PC-9 (cell line): ENCODE measurements around the gene LIMK1. TPM values are rescaled to one million over a fixed set of nuclear protein-coding genes. Genes with fewer than 3 reads are reported as not detected.

Experiments
- BruUV-seq: library from RNA; stranded (reverse); fragments of 400-500 nt; replicated peaks from 2 replicates; lab custom pipeline; 2021; lab: Mats Ljungman, UMichigan
- CTCF ChIA-PET: fragments of 300-600 bp; sonication (Branson Sonifier 250); formaldehyde crosslinking; loops from one replicate; lab custom pipeline; 2022; ENCODE audit warnings: antibody characterized with exemption; lab: Charles Lee
- POLR2A ChIA-PET: fragments of 300-600 bp; sonication (Branson Sonifier 250); formaldehyde crosslinking; loops from one replicate; lab custom pipeline; 2022; ENCODE audit warnings: antibody characterized with exemption; ENCODE audit not compliant: unreplicated experiment; lab: Charles Lee
- DNase-seq, 2 experiments: peaks; one replicate each; pipeline versions ENCODE4 v3.0.0 to v3.0.0-alpha.2; 2015 to 2022; ENCODE audit warnings: mixed read lengths in 1 of 2
- H2AFZ ChIP-seq: fragments of 200-600 bp; sonication (generic); 2 replicates; pipeline ENCODE4 v1.8.1; 2017; ENCODE audit warnings: antibody characterized with exemption
- H3F3A ChIP-seq: fragments of 200-600 bp; sonication (generic); 2 replicates; pipeline ENCODE4 v1.8.1; 2017; ENCODE audit warnings: antibody characterized with exemption, mild to moderate bottlenecking, low read depth; ENCODE audit not compliant: insufficient read depth
- H3K27ac ChIP-seq: fragments of 200-600 bp; sonication (generic); 2 replicates; pipeline ENCODE4 v1.6.1; 2016; ENCODE audit warnings: mixed run types
- H3K27me3 ChIP-seq: fragments of 200-600 bp; sonication (generic); 2 replicates; pipeline ENCODE4 v1.6.1; 2016; ENCODE audit warnings: low read depth, mixed run types; ENCODE audit not compliant: insufficient read depth
- H3K36me3 ChIP-seq: fragments of 200-600 bp; sonication (generic); 2 replicates; pipeline ENCODE4 v1.6.1; 2016; ENCODE audit warnings: low read depth, mixed run types
- H3K4me1 ChIP-seq: fragments of 200-600 bp; sonication (generic); replicated peaks from 2 replicates; pipeline ENCODE4 v1.6.1; 2016; ENCODE audit warnings: mixed run types; ENCODE audit not compliant: insufficient read depth
- H3K4me2 ChIP-seq: fragments of 200-600 bp; sonication (generic); 2 replicates; pipeline ENCODE4 v1.6.1; 2017; ENCODE audit warnings: mixed run types
- H3K4me3 ChIP-seq: fragments of 200-600 bp; sonication (generic); 2 replicates; pipeline ENCODE4 v1.6.1; 2016; ENCODE audit warnings: mixed run types
- H3K79me2 ChIP-seq: fragments of 200-600 bp; sonication (generic); 2 replicates; pipeline ENCODE4 v1.6.1; 2017; ENCODE audit warnings: low read depth, mixed run types
- H3K9me2 ChIP-seq: fragments of 200-600 bp; sonication (generic); 2 replicates; pipeline ENCODE4 v1.8.1; 2017; ENCODE audit warnings: mild to moderate bottlenecking; ENCODE audit not compliant: insufficient read depth
- H3K9me3 ChIP-seq: fragments of 200-600 bp; sonication (generic); 2 replicates; pipeline ENCODE4 v1.8.1; 2016; ENCODE audit warnings: low read depth; ENCODE audit not compliant: insufficient read depth
- H4K20me1 ChIP-seq: fragments of 200-600 bp; sonication (generic); 2 replicates; pipeline ENCODE4 v1.8.1; 2017; ENCODE audit not compliant: insufficient read depth
- EZH2 ChIP-seq: fragments of 200-600 bp; sonication (generic); IDR thresholded peaks from 2 replicates; pipeline ENCODE4 v1.8.0; 2017; ENCODE audit warnings: antibody characterized with exemption, low read depth
- intact Hi-C: fragments of 100-400 bp; cut with micrococcal nuclease; formaldehyde crosslinking; loops from one replicate; pipeline ENCODE4 v1.10.0; 2022; ENCODE audit not compliant: unreplicated experiment
- total RNA-seq: library from RNA; stranded (reverse); gene quantifications from 2 replicates; pipeline ENCODE4 v1.2.3, GENCODE V29; 2021
- TF ChIP-seq, protein P1 (sequence below): fragments of 200-600 bp; sonication (generic); conservative IDR thresholded peaks from 2 replicates; pipeline ENCODE4 v1.6.1; 2017; ENCODE audit warnings: mixed run types, antibody characterized with exemption, mild to moderate bottlenecking, moderate library complexity

The LIMK1 gene
- total RNA-seq, 1 experiment from 2014 or later, result 148 TPM

DNA sequence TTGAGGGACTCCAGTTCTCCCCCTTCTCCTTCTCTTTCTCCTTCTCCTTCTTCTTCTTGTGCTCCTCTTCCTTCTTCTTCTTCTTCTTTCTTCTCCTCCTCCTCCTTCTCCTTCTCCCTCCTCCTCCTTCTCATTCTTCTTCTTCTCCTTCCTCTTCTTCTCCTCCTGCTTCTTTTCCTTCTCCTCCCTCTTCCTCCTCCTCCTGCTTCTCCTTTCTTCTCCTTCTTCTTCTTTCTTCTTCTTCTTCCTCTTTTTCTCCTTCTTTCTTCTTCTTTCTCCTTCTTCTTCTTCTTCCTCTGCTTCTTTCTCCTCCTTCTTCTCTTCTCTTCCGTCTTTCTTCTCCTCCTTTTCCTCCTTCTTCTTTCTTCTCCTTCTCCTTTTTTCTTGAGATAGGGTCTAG lies 25.6 kb upstream of the LIMK1 start:
- Histone ChIP-seq H3K4me2 (no peak overlapping the region), H3K4me1 (peaks cover 17% of the 10 kb centered on the region), H3K79me2 (no peaks in the 10 kb centered on the region), H3K4me3 (no peak overlapping the region), H3K27me3 (peaks cover 12% of the 10 kb centered on the region; the same call in 1 of the 2 replicates), H3K27ac (no peak overlapping the region), H3K9me2 (no peaks in the 10 kb centered on the region), H3K36me3 (no peaks in the 10 kb centered on the region), H4K20me1 (no peaks in the 10 kb centered on the region), H2AFZ (no peak overlapping the region), H3F3A (peaks cover 6% of the 10 kb centered on the region; the same call in 1 of the 2 replicates), H3K9me3 (no peaks in the 10 kb centered on the region)
- TF ChIP-seq EZH2, result no peak
- TF ChIP-seq, protein P1, sequence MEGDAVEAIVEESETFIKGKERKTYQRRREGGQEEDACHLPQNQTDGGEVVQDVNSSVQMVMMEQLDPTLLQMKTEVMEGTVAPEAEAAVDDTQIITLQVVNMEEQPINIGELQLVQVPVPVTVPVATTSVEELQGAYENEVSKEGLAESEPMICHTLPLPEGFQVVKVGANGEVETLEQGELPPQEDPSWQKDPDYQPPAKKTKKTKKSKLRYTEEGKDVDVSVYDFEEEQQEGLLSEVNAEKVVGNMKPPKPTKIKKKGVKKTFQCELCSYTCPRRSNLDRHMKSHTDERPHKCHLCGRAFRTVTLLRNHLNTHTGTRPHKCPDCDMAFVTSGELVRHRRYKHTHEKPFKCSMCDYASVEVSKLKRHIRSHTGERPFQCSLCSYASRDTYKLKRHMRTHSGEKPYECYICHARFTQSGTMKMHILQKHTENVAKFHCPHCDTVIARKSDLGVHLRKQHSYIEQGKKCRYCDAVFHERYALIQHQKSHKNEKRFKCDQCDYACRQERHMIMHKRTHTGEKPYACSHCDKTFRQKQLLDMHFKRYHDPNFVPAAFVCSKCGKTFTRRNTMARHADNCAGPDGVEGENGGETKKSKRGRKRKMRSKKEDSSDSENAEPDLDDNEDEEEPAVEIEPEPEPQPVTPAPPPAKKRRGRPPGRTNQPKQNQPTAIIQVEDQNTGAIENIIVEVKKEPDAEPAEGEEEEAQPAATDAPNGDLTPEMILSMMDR, result no peak
- intact Hi-C loops, result no loop called here
- ChIA-PET POLR2A (interaction anchor here (0.6 kb wide), 1 partner anchor 117 kb away, joined by 3 read pairs; no protein-coding TSS in a partner anchor), CTCF (interaction anchor here (0.6 kb wide), 2 partner anchors 240 to 1593 kb away, joined by 6 to 7 read pairs; no protein-coding TSS in a partner anchor)
- DNase-seq, result no peak
- no TSS peak for BruUV-seq

DNA sequence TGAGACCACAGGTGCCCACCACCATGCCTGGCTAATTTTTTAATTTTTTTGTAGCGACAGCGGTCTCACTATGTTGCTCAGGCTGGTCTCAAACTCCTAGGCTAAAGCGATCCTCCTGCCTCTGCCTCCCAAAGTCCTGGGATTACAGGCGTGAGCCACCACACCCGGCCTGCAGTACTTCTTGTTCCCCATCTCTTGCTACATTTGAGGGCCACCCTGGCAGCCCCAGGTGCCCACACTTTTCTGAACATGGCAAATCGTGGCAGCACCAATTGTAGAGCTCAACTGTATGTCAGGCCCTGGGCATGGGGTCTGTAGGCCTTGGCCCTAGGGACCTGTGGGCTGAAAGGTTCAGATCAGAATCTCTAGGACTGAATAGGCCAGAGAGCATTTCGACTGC lies 25.1 kb upstream of the LIMK1 start:
- H3K79me2 ChIP-seq, result no peaks in the 10 kb centered on the region
- H4K20me1 ChIP-seq, result no peaks in the 10 kb centered on the region
- no peak overlapping the region for H2AFZ ChIP-seq
- H3K9me3 ChIP-seq, result no peaks in the 10 kb centered on the region
- ChIA-PET CTCF (interaction anchor here (0.5 to 0.7 kb wide), 3 partner anchors 10 to 328 kb away, joined by 4 to 7 read pairs (median 4); no protein-coding TSS in a partner anchor), POLR2A (interaction anchor here (0.6 kb wide), 1 partner anchor 117 kb away, joined by 3 read pairs; no protein-coding TSS in a partner anchor)
- peaks cover 10% of the 10 kb centered on the region; the same call in 1 of the 2 replicates for H3K27me3 ChIP-seq
- H3K9me2 ChIP-seq, result no peaks in the 10 kb centered on the region
- intact Hi-C loops, result no loop called here
- H3F3A ChIP-seq, result peaks cover 6% of the 10 kb centered on the region; the same call in 1 of the 2 replicates
- no peak overlapping the region for H3K27ac ChIP-seq
- H3K36me3 ChIP-seq, result no peaks in the 10 kb centered on the region
- no peak for DNase-seq
- no TSS peak for BruUV-seq
- H3K4me3 ChIP-seq, result no peak overlapping the region
- H3K4me2 ChIP-seq, result no peak overlapping the region
- TF ChIP-seq EZH2, result no peak
- TF ChIP-seq, protein P1, result no peak
- peaks cover 17% of the 10 kb centered on the region for H3K4me1 ChIP-seq

DNA sequence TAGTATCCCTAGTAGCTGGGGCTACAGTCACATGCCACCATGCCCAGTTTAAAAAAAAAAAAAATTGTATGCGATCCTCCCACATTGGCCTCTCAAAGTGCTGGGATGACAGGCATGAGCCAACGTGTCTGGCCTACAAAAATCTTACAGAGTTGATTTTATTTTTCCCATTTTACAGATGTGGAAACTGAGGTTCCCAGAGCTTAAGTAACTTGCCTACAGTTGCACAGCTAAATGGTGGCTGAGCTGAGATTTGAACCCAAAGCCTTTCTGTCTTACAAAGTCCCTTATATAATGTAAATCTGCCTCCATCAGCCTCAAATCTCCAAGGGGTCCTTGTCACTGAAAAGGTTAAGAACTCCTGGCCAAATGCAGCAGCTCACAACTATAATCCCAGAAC lies 24.6 kb upstream of the LIMK1 start:
- DNase-seq, result no peak
- Histone ChIP-seq H3F3A (peaks cover 6% of the 10 kb centered on the region; the same call in 1 of the 2 replicates), H2AFZ (no peak overlapping the region), H3K27ac (no peak overlapping the region), H4K20me1 (no peaks in the 10 kb centered on the region), H3K4me1 (peaks cover 17% of the 10 kb centered on the region), H3K9me3 (no peaks in the 10 kb centered on the region), H3K9me2 (no peaks in the 10 kb centered on the region), H3K4me3 (no peak overlapping the region), H3K79me2 (no peaks in the 10 kb centered on the region), H3K27me3 (peaks cover 5% of the 10 kb centered on the region; the same call in 1 of the 2 replicates), H3K36me3 (no peaks in the 10 kb centered on the region), H3K4me2 (no peak overlapping the region)
- ChIA-PET CTCF (interaction anchor here (0.5 to 0.7 kb wide), 8 partner anchors 9 to 483 kb away, joined by 3 to 6 read pairs (median 4); no protein-coding TSS in a partner anchor), POLR2A (interaction anchor here (0.6 to 0.7 kb wide), 4 partner anchors 20 to 627 kb away, joined by 5 to 12 read pairs (median 8); no protein-coding TSS in a partner anchor)
- TF ChIP-seq, protein P1, result no peak
- TF ChIP-seq EZH2, result no peak
- intact Hi-C loops, result no loop called here
- BruUV-seq, result no TSS peak
